ENCODE measurements around the gene TMPRSS11D. TPM values are rescaled to one million over a fixed set of nuclear protein-coding genes. Genes with fewer than 3 reads are reported as not detected.

TMPRSS11D gene
- total RNA-seq (not detected in 2 replicates), polyA plus RNA-seq (0.27 TPM in 1 of 2 replicates, not detected in the other)

GRCh38 chr4:67883902-67884301 is at the start of gene TMPRSS11D:
TMPRSS11D (minus strand) TSS chr4:67884002; CDS start chr4:67883933, 69 bp downstream.
- Histone ChIP-seq H3K27me3 (no peaks in the 10 kb centered on the region), H3K4me1 (ENCODE audit: low read depth) (no peaks in the 10 kb centered on the region), H3K36me3 (no peaks in the 10 kb centered on the region), H3K4me3 (no peak within 1 kb of the TSS), H3K9me3 (ENCODE audit: low read depth) (no peaks in the 10 kb centered on the region), H3K27ac (no peak within 1 kb of the TSS)
- no peak for TF ChIP-seq CTCF (IDR thresholded peaks at IDR 0.05; ENCODE audit: low read depth, low read length)
- DNase-seq (ENCODE audit: low read depth in 1 of 2, low spot score in 1 of 2): no peak

GRCh38 chr4:67933038-67933437 is 49.2 kb upstream of the TMPRSS11D start:
- no peaks in the 10 kb centered on the region for H3K27me3 ChIP-seq
- H3K27ac ChIP-seq: no peak overlapping the region
- H3K36me3 ChIP-seq: no peaks in the 10 kb centered on the region
- no peaks in the 10 kb centered on the region for H3K9me3 ChIP-seq (ENCODE audit: low read depth)
- H3K4me3 ChIP-seq: no peak overlapping the region
- H3K4me1 ChIP-seq (ENCODE audit: low read depth): peaks cover 8% of the 10 kb centered on the region
- no peak for DNase-seq (ENCODE audit: low read depth in 1 of 2, low spot score in 1 of 2)
- no peak for TF ChIP-seq CTCF (IDR thresholded peaks at IDR 0.05; ENCODE audit: low read depth, low read length)

- no peak for DNase-seq (ENCODE audit: low read depth in 1 of 2, low spot score in 1 of 2)
- H3K27me3 ChIP-seq: no peaks in the 10 kb centered on the region
- no peak overlapping the region for H3K27ac ChIP-seq
- TF ChIP-seq CTCF (IDR thresholded peaks at IDR 0.05; ENCODE audit: low read depth, low read length): no peak
- H3K36me3 ChIP-seq: no peaks in the 10 kb centered on the region
- peaks cover 8% of the 10 kb centered on the region for H3K4me1 ChIP-seq (ENCODE audit: low read depth)
- H3K4me3 ChIP-seq: no peak overlapping the region
- no peaks in the 10 kb centered on the region for H3K9me3 ChIP-seq (ENCODE audit: low read depth)
These were observed 47.5 kb upstream of the TMPRSS11D start for GRCh38 chr4:67931256-67931655.

GRCh38 chr4:67929426-67929825 is 45.6 kb upstream of the TMPRSS11D start:
- peaks cover 1% of the 10 kb centered on the region for H3K4me1 ChIP-seq (ENCODE audit: low read depth)
- no peaks in the 10 kb centered on the region for H3K27me3 ChIP-seq
- H3K9me3 ChIP-seq (ENCODE audit: low read depth): no peaks in the 10 kb centered on the region
- no peak overlapping the region for H3K27ac ChIP-seq
- TF ChIP-seq CTCF (IDR thresholded peaks at IDR 0.05; ENCODE audit: low read depth, low read length): no peak
- no peak overlapping the region for H3K4me3 ChIP-seq
- DNase-seq (ENCODE audit: low read depth in 1 of 2, low spot score in 1 of 2): no peak
- no peaks in the 10 kb centered on the region for H3K36me3 ChIP-seq

- Histone ChIP-seq H3K9me3 (ENCODE audit: low read depth) (no peaks in the 10 kb centered on the region), H3K36me3 (no peaks in the 10 kb centered on the region), H3K27me3 (no peaks in the 10 kb centered on the region), H3K4me1 (ENCODE audit: low read depth) (no peaks in the 10 kb centered on the region), H3K4me3 (no peak overlapping the region), H3K27ac (no peak overlapping the region)
- DNase-seq (ENCODE audit: low read depth in 1 of 2, low spot score in 1 of 2): peak in 1 of 2 donors; percentile 6
- no peak for TF ChIP-seq CTCF (IDR thresholded peaks at IDR 0.05; ENCODE audit: low read depth, low read length)
These were observed 44.7 kb upstream of the TMPRSS11D start for GRCh38 chr4:67928546-67928945.

GRCh38 chr4:67927251-67927650 is 43.4 kb upstream of the TMPRSS11D start:
- no peak for TF ChIP-seq CTCF (IDR thresholded peaks at IDR 0.05; ENCODE audit: low read depth, low read length)
- DNase-seq (ENCODE audit: low read depth in 1 of 2, low spot score in 1 of 2): no peak
- no peaks in the 10 kb centered on the region for H3K27me3 ChIP-seq
- no peaks in the 10 kb centered on the region for H3K4me1 ChIP-seq (ENCODE audit: low read depth)
- no peak overlapping the region for H3K4me3 ChIP-seq
- H3K9me3 ChIP-seq (ENCODE audit: low read depth): no peaks in the 10 kb centered on the region
- H3K36me3 ChIP-seq: no peaks in the 10 kb centered on the region
- H3K27ac ChIP-seq: no peak overlapping the region

All from cardiac muscle cell (in vitro differentiated cells and primary cell).